Kidney epithelial cell (primary cell): ENCODE results near the gene RMDN2. TPM values are rescaled to one million over a fixed set of nuclear protein-coding genes. Genes with fewer than 3 reads are reported as not detected.

ENCODE experiments used
- DNase-seq: peaks from one replicate; pipeline ENCODE4 v3.0.0-alpha.2; 2010; ENCODE audit warnings: low read depth
- H3K27me3 ChIP-seq: 2 replicates; pipeline ENCODE4 v1.6.0; 2011; ENCODE audit warnings: low read length; ENCODE audit not compliant: control insufficient read depth, insufficient read depth
- H3K36me3 ChIP-seq: 2 replicates; pipeline ENCODE4 v1.5.1; 2011; ENCODE audit warnings: low read length; ENCODE audit not compliant: control insufficient read depth, insufficient read depth
- H3K4me3 ChIP-seq: 2 replicates; pipeline ENCODE4 v1.5.1; 2011; ENCODE audit warnings: low read depth, mild to moderate bottlenecking, control low read depth, low read length
- total RNA-seq: library from RNA; depleted of rRNA; stranded (reverse); fragments of >200 nt; gene quantifications from 2 replicates; pipeline ENCODE4 v1.2.3, GENCODE V29; 2015
- TF ChIP-seq, protein P1 (sequence below): IDR thresholded peaks from 2 replicates; pipeline ENCODE4 v1.5.1; 2011; ENCODE audit warnings: mild to moderate bottlenecking, moderate library complexity, low read length, control low read depth, inconsistent platforms; ENCODE audit not compliant: insufficient read depth, poor library complexity, severe bottlenecking

The RMDN2 gene
- total RNA-seq, 1 donor from 2014 or later: 2.7 TPM

DNA sequence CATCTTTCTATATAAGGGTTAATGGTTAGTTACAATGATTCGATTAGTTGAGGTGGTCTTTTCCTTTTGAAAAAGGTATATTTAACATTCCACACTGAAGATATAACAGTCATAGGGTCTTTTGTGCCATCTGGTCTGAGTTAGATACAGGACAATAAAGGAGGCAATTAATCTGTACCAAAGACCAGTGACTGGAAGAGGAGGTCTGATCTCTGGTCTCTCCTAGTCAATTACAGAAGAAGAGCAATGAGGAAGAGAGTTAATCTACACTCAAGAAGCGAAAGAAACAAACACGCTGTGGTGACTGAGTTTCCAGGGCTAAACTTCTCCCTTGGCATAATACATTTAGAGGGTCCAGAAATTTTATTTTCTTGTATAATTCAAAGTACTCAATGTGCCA, 20.7 kb upstream of the RMDN2 start:
- no peaks in the 10 kb centered on the region for H3K36me3 ChIP-seq
- no peak overlapping the region for H3K4me3 ChIP-seq
- TF ChIP-seq, protein P1, sequence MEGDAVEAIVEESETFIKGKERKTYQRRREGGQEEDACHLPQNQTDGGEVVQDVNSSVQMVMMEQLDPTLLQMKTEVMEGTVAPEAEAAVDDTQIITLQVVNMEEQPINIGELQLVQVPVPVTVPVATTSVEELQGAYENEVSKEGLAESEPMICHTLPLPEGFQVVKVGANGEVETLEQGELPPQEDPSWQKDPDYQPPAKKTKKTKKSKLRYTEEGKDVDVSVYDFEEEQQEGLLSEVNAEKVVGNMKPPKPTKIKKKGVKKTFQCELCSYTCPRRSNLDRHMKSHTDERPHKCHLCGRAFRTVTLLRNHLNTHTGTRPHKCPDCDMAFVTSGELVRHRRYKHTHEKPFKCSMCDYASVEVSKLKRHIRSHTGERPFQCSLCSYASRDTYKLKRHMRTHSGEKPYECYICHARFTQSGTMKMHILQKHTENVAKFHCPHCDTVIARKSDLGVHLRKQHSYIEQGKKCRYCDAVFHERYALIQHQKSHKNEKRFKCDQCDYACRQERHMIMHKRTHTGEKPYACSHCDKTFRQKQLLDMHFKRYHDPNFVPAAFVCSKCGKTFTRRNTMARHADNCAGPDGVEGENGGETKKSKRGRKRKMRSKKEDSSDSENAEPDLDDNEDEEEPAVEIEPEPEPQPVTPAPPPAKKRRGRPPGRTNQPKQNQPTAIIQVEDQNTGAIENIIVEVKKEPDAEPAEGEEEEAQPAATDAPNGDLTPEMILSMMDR: no peak
- no peak for DNase-seq
- H3K27me3 ChIP-seq: no peaks in the 10 kb centered on the region

DNA sequence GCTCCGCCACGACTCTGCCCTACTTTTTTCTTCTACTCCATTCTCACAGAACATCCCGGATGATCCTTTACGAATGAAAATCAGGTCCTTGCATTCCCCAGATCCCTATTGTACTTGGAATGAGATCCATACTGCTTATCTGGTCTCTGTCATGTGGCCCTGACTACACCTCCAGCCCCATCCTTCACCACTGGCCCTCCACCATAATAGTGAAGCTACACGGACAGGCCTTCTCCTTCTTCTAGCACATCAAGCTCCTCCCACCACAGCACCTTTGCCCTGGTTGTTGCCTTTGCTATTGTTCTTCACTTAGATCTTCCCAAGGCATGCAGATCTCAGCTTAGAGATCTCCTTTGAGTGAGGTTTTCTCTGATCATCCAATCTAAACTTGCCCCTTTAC, 20.1 kb upstream of the RMDN2 start:
- DNase-seq: no peak
- TF ChIP-seq, protein P1: no peak
- Histone ChIP-seq H3K4me3 (no peak overlapping the region), H3K36me3 (no peaks in the 10 kb centered on the region), H3K27me3 (no peaks in the 10 kb centered on the region)

DNA sequence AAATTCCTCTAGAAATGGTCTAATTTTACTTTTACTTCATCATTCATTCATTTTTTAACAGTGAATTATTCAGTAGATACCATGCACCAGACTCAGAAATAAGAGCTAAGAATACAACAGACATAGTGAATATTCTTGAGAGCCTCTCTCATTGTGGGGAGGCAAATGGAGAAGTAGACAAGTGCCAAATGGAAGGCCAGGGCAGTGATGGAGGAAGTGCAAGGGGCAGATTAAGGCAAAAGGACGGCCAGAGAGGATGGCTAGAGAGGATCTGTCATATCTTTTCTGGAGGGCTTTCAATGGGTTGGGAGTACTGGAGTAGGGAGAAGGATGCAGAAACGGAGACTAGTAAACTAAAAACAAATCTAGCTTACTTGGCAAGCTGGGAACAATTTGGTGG, 19.0 kb upstream of the RMDN2 start:
- no peak overlapping the region for H3K4me3 ChIP-seq
- TF ChIP-seq, protein P1: no peak
- no peaks in the 10 kb centered on the region for H3K36me3 ChIP-seq
- DNase-seq: no peak
- no peaks in the 10 kb centered on the region for H3K27me3 ChIP-seq

DNA sequence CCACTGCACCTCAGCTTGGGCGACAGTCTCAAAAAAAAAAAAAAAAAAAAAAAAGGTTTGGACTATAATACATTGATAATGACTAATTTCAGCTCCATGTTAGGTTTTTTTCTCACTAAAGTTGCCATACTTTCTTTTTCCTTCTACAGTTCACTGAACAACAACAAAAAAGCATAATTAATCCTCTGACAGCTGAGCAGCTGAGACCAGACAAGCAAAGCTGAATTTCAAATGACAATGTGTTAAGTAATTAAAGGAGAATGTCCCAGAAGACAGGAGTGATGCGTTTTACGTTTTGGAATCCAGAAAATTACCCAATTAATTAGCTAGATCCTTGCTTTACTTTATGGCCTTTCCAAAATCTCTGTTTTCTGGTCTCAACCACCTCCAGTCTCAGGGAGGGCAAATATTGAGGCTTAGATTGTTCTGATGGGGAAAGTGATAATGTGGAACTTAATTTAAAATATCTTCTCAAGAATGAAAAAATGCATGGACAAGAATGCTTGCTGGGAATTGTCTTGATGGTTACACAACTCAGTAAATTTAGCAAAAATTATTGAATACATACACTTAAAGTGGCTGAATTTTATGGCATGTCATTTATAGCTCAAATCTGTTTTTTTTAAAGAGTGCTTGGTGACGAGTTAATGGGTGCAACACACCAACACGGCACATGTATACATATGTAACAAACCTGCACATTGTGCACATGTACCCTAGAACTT, 17.4 kb upstream of the RMDN2 start:
- no peak for DNase-seq
- Histone ChIP-seq H3K27me3 (no peaks in the 10 kb centered on the region), H3K4me3 (no peak overlapping the region), H3K36me3 (no peaks in the 10 kb centered on the region)
- TF ChIP-seq, protein P1: no peak

DNA sequence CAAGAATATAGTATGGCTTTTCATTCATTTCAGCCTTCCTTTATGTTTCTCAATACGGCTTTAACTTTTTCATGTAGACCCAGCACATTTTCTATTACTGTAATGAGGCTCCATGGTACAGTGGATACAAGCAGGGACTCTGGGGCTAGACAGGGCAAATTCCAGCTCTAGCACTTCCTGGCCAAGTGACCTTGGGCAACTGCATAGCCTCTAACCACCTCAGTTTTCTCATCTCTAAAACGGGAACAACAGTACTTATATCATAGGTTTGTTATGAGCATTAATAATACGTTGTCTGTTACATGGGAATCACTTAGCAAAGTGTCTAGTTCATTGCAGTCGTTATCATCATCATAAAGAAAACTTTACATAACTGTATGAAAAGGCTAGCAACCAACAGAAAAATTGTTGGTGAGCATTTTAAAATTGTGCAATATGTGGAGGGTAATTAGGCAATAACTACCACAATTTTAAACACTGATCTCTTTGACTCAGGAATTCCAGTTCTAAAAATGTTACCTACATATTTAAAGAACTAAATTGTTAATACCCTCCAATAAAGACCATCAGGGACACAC, 13.7 kb upstream of the RMDN2 start:
- TF ChIP-seq, protein P1: no peak

DNA sequence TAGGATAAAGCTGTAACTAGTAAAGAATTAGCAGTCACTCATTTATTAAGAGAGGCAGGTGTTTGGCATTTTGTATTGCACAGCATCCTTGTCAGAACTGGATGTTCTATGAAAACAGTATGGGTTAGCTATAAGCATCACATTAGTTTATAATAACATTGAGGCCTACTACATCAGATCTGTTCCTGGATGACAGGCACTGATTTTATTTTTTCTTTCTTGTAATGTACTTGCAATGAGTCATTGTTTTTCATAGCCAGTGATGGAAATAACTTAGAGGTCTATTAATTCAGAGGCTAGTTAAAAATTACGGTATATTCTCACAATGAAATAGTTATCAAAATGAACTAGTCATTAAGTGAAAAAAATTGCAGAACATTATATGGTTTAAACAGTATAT, 13.0 kb upstream of the RMDN2 start:
- DNase-seq: no peak
- TF ChIP-seq, protein P1: no peak
- Histone ChIP-seq H3K36me3 (no peaks in the 10 kb centered on the region), H3K4me3 (no peak overlapping the region), H3K27me3 (no peaks in the 10 kb centered on the region)

More for the DNA sequence above, 13.7 kb upstream of the RMDN2 start:
- H3K27me3 ChIP-seq: no peaks in the 10 kb centered on the region
- no peak overlapping the region for H3K4me3 ChIP-seq
- H3K36me3 ChIP-seq: no peaks in the 10 kb centered on the region
- DNase-seq: no peak
